AG09309 (cell line): ENCODE data around the gene SYCE3.

ENCODE experiments used
- DNase-seq: peaks from one replicate; pipeline ENCODE4 v3.0.0-alpha.2; 2010; ENCODE audit warnings: low read depth
- H3K4me3 ChIP-seq: 2 replicates; pipeline ENCODE4 v1.5.1; 2011; ENCODE audit warnings: mild to moderate bottlenecking, low read depth, low read length, moderate library complexity; ENCODE audit not compliant: control insufficient read depth
- CTCF ChIP-seq: IDR thresholded peaks from 2 replicates; pipeline ENCODE4 v1.5.1; 2011; ENCODE audit warnings: mild to moderate bottlenecking, low read depth, low read length, inconsistent platforms; ENCODE audit not compliant: insufficient read depth, control insufficient read depth; ENCODE audit errors: missing control alignments

Gene SYCE3

GRCh38 chr22:50576070-50576469 lies 13.4 kb upstream of the SYCE3 start:
- peak; percentile 44 for TF ChIP-seq CTCF
- DNase-seq = peak; percentile 10
- H3K4me3 ChIP-seq = no peak overlapping the region

GRCh38 chr22:50575426-50575941 lies 12.8 kb upstream of the SYCE3 start:
- H3K4me3 ChIP-seq = no peak overlapping the region
- TF ChIP-seq CTCF = no peak
- no peak for DNase-seq

- TF ChIP-seq CTCF = no peak
- DNase-seq = no peak
These were observed 11.7 kb upstream of the SYCE3 start for GRCh38 chr22:50574383-50574755.

GRCh38 chr22:50573491-50574382 lies 11.0 kb upstream of the SYCE3 start:
- DNase-seq = no peak
- no peak for TF ChIP-seq CTCF
- no peak overlapping the region for H3K4me3 ChIP-seq

More at GRCh38 chr22:50574383-50574755, 11.7 kb upstream of the SYCE3 start:
- no peak overlapping the region for H3K4me3 ChIP-seq

- no peak for DNase-seq
- no peak overlapping the region for H3K4me3 ChIP-seq
- no peak for TF ChIP-seq CTCF
These were observed 10.2 kb upstream of the SYCE3 start for GRCh38 chr22:50572965-50573364.

GRCh38 chr22:50571264-50572175 lies 8.8 kb upstream of the SYCE3 start:
- H3K4me3 ChIP-seq = no peak overlapping the region
- no peak for DNase-seq
- TF ChIP-seq CTCF = no peak
